ENCODE measurements around the gene VEGFC.

VEGFC gene

DNA sequence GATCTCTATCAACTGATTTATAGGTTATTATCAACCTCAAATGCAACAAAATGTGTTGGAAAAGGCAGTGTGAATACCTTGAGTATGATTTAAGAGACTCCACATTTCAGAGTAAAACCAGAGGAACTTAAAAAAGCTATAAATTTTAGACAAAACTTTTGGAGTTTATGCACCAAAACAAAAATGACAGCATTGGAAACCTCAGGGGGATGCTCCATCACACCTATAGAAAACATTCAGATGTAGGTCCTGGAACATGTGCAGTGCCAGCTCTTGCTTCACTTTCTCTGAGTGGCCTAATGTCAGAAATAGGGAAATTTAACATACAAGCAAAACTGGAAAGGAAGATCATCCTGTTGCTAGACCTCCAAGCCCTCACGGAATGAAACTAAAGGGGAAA, 5.8 kb upstream of the VEGFC start:
- DNase-seq (ENCODE audit: low read depth in 2 of 2), result no peak

DNA sequence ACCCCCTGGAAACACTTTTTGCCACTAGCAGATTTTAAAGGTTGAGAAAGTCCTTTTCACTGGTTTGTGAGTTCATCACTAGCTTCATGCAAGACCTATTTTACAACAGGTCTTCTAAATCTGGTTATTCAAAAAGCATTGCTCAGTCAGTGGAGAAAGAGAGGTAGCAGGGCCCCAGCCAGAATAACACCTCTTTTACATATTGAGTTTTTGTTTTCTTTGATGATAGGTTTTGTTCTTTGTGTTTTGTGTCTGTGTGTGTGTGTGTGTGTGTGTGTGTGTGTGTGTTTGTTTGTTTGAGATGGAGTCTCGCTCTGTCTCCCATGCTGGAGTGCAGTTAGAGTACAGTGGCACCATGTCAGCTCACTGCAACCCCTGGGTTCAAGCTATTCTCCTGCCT, 2.7 kb upstream of the VEGFC start:
- no peak for DNase-seq (ENCODE audit: low read depth in 2 of 2)

DNA sequence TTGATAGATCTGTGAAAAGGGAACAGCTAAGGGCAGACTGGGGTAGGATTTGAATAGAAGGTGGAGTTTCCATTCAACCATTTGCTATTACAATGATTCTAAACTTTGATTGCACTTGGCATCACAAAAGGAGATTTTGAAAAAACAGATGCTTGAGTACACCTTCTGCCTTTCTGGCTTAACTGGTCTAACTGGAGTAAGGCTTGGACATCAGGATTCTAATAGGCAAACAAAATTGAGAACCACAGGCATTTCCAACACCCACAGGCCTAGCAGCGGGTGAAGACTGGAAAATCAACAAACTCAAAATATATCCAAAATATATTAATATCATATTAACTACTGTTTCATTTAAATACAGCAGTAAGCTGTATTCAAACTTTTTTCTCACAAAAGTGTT, 1.9 kb upstream of the VEGFC start:
- DNase-seq (ENCODE audit: low read depth in 2 of 2), result no peak

DNA sequence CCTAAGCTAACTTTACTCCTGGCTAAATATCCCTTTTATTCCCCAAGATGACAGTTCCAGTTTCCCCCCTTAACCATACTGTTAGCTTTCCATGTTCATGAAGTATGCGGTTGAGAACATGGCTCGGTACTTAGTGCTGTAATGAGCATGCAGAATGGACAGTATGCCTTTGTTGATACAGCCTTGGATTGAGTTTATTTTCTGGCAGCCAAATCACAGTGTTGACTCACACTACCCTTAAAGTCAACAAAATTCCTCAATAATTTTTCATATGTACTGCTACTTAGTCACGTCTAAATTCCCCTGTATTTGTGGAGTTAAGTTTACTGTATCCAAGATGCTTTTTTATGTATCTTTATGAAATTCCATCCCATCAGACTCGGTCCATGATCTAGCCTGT, 1.4 kb upstream of the VEGFC start:
- DNase-seq (ENCODE audit: low read depth in 2 of 2), result no peak

DNA sequence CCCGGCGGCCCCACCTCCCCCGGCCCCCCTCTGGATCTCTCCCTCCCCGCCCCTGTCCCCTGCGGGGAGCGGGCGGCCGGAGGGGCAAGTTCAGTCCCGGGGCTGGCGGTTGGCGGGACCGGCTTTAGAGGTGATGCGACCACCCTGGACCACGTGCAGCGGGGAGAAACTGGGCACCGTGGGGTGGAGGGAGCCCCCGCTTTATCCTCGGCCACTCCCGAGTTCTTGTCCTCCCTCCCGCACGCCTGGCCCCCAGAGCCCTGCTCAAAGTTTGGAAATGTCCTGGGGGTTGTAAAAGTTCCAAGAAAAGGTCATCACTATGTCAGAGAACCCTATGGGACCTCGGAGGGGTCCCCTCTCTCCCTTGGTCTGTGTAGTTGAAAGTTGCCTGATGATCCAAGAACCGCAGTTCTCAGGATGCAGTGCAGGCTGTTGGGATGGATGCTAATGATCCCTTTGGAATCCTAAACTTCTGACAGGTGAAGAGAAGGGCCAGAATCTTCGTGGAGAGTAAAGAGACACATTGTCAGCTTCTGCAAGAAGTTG, 411 bp upstream of the VEGFC start:
- no peak for DNase-seq (ENCODE audit: low read depth in 2 of 2)

DNA sequence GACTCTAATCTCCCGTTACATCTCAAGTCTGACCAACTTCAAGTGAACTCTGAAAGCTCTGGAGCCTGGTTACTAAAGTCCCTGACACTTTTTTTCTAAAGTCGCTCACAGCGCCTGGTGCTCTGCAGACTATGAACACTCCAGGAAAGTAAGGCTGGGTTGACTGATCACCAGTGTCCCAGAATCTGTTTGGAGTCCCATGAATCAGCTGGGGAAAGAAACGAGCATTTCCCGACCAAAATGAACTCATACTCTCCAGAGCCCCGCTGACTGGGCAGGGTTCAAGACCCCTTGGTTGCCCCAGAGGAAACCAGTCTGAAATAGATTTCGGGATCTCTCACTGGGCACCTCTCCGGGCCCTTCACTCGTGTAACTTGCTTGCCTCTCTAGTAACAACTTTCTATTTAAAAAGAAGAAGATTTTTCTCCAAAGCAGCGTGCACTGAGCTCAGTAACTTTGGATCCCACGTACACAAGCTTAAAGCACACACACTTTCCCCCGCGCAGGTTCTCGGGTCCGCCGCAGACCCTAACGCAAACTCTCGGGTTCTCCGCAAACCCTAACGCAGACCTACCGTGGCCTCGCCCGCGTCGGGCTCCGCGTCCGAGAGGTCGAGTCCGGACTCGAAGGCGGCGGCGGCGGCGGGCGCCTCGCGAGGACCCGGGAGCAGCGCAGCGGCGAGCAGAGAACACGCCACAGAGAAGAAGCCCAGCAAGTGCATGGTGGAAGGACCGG, 964 bp downstream of the VEGFC start:
- DNase-seq (ENCODE audit: low read depth in 2 of 2), result no peak

DNA sequence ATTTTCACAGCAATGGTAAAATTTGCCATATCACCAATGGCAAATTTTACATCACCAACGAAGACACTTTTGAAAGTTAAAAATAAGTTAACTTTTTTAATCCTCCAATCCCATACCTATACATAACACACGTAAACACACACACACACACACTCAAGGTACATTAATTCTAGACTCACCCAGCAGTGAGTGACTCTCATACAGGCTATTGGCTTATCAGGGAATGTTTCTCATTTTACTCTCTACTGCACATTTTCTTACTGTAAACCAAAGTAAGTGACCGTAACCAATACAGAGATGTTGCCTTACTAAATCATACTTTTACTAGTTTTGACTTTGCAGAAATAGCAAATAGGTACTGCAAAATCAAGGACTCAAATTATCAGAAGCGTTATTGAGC, 2.3 kb downstream of the VEGFC start:
- DNase-seq (ENCODE audit: low read depth in 2 of 2), result no peak

DNA sequence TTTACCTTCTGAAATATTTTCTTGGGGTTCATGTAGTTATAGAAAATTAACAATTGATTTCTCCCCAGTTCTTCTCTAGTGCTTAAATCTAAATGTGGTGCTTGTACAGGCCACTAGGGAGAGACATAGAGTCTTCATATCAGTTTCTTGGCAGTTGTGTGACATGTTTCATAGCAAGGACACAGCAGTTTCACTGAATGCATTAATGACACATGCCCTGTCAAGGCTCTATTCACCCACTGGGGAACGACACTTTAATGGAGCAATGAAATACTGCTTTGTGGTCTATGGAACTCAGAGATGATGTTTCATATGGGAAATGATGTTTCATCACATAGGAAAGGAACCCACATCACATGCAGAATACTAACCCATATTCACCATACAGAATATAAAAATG, 2.8 kb downstream of the VEGFC start:
- no peak for DNase-seq (ENCODE audit: low read depth in 2 of 2)

DNA sequence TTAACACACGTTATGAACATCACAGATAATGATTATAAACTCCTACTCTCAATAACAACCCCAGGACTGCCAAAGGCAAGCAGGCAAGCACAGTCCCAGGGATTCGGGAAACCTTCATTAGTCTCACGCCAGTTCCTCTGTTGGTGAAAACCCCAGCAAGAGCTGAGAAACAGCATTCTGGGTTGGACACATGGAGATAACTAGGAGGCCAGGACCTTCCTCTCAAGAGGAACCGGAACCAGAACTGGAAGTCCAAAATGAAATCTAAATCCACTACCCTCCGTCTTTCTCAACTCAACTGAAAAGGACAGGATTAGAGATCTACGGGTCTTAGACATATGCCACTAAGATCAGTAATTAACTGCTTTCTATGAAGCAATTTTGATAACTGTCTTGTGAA, 3.8 kb downstream of the VEGFC start:
- DNase-seq (ENCODE audit: low read depth in 2 of 2), result no peak

DNA sequence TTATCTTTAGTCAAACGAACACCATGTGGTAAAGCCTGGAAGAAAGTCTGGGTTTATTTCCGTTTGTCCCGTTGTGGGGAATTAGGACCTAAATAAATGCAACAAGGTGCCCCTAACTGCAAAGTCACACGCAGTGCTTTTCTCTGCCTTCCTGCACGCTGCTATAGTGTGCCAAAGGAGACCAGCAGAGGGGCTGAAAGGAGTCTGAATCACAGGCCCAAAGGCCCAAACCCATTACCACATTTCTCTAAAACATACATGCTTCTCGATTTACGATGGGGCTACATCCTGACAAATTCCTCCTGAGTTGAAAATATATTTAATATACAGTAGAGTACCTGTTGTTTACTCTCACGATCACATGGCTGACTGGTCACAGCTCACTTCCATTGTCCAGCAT, 4.5 kb downstream of the VEGFC start:
- DNase-seq (ENCODE audit: low read depth in 2 of 2), result no peak

DNA sequence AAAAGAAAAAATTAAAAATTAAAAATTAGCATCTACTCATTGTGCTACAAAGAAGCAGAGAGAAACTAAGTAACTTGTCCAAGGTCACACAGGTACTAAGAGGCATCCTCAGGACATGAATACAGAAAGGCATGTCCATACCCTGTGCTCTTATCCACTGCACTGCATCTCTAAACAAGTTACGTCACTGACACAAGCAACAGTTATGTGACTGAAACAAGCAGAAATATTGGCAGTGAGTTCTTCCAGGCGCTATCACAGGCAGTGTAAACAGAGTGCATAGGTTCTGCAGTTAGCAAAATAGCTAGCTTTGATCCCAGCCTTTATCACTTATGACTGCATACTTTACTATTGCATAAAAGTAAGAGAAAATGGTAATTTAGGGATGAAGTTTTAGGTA, 7.9 kb downstream of the VEGFC start:
- DNase-seq (ENCODE audit: low read depth in 2 of 2), result no peak

DNA sequence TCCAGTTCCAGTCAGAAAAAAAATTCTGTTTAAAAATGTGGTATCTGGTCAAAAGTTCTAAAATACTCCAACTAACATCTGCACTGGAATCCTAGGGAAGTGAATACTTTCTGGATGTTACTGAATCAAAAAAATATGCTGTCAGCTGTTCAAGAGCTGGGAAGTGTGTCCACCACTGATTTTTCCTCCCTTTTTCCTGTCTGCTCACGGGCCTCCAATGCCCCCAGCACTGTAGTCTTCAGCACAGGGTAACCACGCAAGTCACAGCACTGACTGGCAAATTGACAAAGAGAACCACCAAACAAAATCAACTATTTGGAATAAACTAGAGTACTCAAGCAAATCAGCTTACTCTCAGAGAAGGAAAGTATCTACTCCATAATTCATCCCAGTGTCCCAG, 9.9 kb downstream of the VEGFC start:
- DNase-seq (ENCODE audit: low read depth in 2 of 2), result no peak

DNA sequence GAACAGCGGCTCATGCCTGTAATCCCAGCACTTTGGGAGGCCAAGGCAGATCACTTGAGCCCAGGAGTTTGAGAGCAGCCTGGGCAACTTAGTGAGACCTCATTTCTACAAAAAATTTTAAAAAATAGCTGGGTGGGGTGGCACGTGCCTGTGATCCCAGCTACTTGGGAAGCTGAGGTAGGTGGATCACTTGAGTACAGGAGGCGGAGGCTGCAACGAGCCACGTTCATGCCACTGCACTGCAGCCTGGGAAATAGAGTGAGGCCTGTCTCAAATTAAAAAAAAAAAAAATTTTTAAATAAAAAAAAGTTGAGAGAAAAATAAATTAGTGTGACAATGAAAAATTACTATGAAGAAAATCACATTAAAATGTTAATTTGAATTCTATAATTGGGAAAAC, 10.5 kb downstream of the VEGFC start:
- DNase-seq (ENCODE audit: low read depth in 2 of 2), result no peak

DNA sequence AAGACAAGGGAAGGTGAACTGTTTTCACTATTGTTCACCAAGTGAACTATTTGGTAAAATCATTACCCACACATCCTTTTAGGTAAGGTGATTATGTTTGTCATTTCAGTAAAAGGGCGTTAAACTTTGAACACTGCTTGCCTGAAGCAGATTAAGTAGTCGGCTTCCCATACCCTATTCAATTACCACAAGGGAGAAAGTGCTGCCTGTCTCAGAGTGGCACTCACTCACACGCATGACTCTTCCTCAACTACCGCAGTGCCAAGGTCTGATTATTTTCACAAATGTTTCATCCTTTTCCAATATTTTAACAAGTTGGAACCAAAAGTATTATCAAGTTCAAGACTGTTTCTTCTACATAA, 11.0 kb downstream of the VEGFC start:
- no peak for DNase-seq (ENCODE audit: low read depth in 2 of 2)

DNA sequence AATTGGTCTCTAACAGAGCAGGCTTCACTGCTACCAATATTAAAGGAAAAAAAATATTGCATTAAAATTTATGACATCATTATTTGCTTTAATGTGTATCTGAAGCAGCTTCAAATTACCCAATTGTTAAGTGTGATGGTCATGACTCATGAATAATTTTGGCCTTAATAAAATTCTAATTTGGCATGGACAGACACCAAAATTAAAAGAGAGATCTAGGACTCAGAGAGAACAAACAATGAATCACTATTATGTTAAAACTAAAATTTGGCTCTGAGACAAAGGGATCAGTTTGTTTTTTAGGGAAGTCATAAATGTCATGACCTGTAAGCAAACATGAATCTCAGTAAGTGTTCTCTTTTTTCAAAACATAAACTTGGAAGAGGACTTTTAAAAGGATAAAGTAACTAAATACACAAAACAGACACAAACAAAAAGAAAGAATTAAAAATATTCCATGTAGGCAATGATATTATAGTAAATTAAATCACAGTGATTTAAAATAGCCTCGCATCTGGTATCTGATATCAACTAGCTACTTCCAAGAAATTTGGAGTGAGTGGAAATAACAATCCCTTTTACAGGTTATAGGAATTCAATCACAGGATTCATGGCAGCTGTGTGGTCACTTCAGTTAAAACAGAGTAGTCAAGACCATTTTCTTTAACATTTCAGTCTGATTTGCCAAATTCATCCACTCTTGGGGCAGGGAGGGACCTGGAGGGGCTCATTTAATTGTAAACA, 11.6 kb downstream of the VEGFC start:
- DNase-seq (ENCODE audit: low read depth in 2 of 2), result no peak

DNA sequence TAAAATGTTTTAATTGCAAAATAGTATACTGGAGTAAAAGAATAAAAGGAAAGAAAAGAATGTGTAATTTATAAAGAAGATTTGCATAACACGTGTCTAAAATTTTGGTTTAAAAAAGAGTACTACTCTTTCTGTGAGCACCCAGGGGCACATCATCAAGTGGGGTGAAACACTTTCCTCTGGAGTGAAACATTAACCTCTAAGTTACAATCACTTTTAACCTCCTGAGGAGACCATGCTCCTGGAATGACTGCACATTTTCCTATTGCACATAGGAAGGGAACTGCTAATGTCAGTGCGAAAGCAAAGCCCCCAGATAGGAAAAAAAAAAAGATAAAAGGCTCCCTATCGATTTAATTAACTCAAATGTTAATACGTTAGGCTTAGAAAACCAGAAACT, 13.3 kb downstream of the VEGFC start:
- DNase-seq (ENCODE audit: low read depth in 2 of 2), result no peak

DNA sequence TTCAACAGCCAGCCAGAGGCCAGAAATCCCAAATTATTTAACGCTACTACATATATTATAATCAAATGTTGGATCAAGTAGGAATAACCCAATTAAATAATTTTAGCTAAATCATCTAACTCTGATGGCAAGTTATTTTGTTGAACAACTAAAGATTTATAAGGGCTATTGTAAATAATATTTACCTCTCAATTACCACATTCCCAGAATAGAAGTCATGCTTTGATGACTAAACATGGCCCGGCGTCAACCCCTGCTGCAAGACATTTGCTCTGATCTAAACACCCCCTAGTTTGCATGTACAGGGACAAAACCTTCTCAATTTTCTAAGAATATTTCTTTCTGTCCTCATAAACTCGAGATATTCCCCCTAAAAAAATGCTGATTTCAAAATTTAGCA, 14.2 kb downstream of the VEGFC start:
- no peak for DNase-seq (ENCODE audit: low read depth in 2 of 2)

DNA sequence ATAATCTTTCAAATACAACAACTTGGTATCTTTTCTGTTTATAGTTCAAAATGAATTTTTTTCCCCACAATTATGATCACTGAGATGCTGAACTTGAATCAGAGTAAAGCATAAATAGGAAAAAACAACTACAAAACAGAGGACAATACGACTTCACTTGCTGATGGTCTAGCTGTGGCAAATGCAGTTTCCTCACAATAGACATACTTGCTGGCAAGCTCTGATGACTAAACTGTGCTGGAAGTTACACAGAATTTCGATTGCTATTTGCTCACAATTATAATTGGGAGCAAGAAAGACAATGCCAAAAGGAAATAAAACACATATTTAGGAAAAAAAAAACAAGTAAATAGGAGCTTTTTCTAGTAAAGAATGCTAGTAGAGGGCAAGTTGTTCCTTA, 14.7 kb downstream of the VEGFC start:
- no peak for DNase-seq (ENCODE audit: low read depth in 2 of 2)

DNA sequence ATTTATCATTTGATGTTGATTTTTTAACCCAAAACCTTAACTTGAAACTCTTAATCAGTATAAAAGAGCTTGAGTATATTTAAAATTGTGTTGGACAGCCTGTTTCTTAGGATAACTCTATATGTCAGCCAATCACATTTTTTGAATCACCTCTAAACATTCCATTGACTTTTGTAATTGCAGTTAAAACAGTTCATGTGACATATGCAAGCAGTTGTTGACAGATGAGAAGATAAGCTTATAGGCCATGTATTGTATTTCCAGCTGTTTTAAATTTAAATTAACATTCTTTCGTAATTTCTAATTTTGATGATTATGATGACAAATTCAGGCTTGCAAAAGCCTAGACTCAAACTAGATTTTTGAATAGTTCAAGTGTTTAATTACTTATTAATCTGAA, 17.4 kb downstream of the VEGFC start:
- DNase-seq (ENCODE audit: low read depth in 2 of 2), result no peak

DNA sequence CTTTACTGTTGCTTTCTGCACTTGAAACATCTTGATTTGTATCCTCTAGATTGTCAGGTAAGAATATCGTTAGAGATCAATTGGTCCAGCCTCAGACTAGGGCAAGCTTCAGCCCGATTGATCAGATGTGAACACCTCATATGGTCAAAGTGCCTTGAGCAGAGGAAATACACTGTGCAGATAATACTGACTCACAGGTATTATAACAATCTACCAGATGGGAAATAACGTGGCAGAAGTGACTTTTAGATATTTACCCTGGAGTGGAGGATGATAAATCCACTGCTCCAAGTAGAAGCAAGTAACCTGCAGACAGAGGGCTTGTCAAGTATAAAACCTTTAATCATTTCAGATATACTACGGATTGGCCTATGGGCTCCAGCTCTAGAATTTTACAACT, 17.9 kb downstream of the VEGFC start:
- no peak for DNase-seq (ENCODE audit: low read depth in 2 of 2)

DNA sequence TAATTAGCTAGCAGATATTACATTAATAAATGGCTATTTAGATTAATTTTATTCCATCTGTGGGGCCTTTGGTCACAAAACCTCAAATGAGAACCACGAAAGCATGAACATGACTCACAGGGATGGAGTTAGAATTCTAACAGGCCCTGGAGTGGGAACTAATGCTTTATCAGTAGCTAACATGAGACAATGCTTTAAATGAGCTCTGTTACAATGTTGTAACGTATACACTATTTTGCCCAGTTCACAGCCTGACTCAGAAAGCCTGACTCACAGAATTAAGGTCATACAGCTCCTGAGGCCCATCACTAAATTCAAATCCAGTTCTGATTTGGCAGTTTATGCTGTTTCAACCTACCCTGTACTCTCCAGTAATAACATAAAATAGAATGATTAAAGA, 23.2 kb downstream of the VEGFC start:
- DNase-seq (ENCODE audit: low read depth in 2 of 2), result no peak

DNA sequence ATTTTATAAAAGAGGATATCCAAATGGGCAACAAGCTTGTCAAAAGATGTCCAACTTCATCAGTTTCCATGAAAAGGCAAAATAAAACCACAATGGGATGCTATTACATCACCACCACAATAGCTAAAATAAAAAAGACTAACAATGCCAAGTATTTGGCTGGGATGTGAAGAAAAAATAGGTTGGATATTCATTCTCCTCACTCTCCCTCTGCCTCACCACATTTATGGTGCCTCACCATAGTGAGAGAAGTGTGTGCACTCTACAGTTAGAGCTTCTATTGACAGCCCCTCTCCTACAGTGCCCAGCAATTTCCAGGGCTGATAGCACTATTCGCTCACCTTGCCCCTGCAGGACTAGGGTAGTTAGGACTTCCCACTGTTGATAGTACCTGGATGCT, 25.5 kb downstream of the VEGFC start:
- DNase-seq (ENCODE audit: low read depth in 2 of 2), result no peak

DNA sequence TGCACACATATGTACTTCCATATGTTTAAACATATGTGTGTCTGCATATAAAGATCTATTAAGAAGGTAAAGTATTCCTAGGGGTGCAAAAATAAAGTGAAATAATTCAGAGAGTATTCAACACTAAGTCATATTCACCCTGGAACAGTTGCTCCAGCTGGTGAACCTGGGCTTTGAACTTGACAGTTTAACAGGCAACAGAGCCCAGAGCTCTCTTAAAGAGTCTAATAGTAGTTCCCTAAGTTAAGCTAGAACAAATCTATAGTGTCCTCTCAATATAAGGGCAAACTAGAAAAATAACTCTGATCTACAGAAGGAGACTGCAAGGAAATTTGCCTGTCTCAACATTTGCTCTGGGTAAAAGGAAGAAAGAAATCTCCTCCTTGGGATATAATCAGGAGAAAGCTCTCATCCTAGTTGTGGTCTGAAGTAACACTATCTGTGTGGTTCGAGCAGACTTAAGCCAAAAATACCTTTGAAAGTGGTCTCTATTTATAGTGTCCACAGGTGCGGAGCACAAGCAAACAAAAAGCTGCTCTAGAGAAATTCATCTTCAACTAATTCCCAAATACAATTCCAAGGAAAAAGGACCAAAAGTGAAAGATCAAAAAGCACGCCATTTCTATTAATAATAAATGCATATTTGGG, 29.9 kb downstream of the VEGFC start:
- DNase-seq (ENCODE audit: low read depth in 2 of 2), result no peak
